Measurements from ENCODE around the gene MS4A14. TPM values are rescaled to one million over a fixed set of nuclear protein-coding genes. Genes with fewer than 3 reads are reported as not detected.
"Not testable (repeated sequence)": the region's sequence is repeated elsewhere in the genome, so short reads cannot be mapped to it uniquely, and the experiment has no call there.

Gene MS4A14
- total and polyA plus RNA-seq, 2 donors = 0.42 to 1.1 TPM

DNA sequence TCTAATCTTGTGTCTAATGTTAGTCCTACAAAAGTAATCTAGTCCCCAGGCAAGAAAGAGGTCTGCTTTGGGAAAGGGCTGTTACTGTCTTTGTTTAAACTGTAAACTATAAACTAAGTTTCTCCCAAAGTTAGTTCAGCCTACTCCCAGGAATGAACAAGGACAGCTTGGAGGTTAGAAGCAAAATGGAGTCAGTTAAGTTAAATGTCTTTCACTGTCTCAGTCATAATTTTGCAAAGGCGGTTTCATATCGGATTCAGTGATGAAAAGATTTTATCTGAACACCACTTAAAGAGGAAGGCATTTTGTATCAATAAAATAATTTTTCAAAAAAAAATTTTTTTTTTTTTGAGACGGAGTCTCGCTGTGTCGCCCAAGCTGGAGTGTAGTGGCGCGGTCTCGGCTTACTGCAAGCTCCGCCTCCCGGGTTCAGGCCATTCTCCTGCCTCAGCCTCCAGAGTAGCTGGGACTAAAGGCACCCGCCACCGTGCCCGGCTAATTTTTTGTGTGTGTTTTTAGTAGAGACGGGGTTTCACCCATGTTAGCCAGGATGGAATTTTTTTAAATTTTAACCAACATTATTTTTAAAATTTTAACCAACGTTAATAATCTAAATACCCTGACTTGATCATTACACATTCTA lies 29.9 kb upstream of the MS4A14 start:
- H3K27me3 ChIP-seq (ENCODE audit: control insufficient read depth in 2 of 2, insufficient read depth in 1 of 2, low read length in 1 of 2); H3K4me3 ChIP-seq (ENCODE audit: low read length in 2 of 2); DNase-seq (ENCODE audit: low read depth in 6 of 9, low spot score in 9 of 9); H3K9me3 ChIP-seq (ENCODE audit: control insufficient read depth in 2 of 2, insufficient read depth in 1 of 2, low read length in 1 of 2); H3K27ac ChIP-seq (ENCODE audit: low read depth in 1 of 2, low read length in 1 of 2); H3K4me1 ChIP-seq (ENCODE audit: control insufficient read depth in 2 of 2, insufficient read depth in 2 of 2, low read length in 2 of 2); H3K36me3 ChIP-seq (ENCODE audit: control insufficient read depth in 2 of 2, insufficient read depth in 2 of 2, low read length in 1 of 2): not testable (repeated sequence)
- WGBS = 96% methylated on average over 15 of the region's 15 CpGs

DNA sequence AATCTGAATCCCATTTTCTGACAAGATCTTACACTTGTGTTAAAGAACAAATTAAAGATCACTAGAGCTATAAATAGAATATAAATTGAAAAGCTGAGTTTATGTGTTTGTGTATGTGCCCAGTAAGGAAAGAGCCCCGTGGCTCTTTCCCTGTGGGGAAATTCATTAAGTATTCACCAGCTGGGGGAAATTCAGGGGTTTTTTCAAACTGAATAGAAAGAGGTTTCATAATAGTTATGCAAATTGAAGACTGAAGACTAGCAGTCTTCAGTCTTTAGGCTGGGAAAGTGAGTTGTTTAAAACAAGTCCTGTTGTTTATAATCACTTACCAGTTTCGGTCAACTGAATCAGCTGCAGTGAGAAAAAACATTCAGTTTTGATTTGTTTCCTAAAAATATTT lies 29.2 kb upstream of the MS4A14 start:
- Histone ChIP-seq H3K9me3 (ENCODE audit: control insufficient read depth in 2 of 2, insufficient read depth in 1 of 2, low read length in 1 of 2) (no peaks in the 10 kb centered on the region), H3K4me3 (ENCODE audit: low read length in 2 of 2) (no peak overlapping the region), H3K36me3 (ENCODE audit: control insufficient read depth in 2 of 2, insufficient read depth in 2 of 2, low read length in 1 of 2) (no peaks in the 10 kb centered on the region), H3K4me1 (ENCODE audit: control insufficient read depth in 2 of 2, insufficient read depth in 2 of 2, low read length in 2 of 2) (no peaks in the 10 kb centered on the region), H3K27ac (ENCODE audit: low read depth in 1 of 2, low read length in 1 of 2) (no peak overlapping the region), H3K27me3 (ENCODE audit: control insufficient read depth in 2 of 2, insufficient read depth in 1 of 2, low read length in 1 of 2) (no peaks in the 10 kb centered on the region)
- DNase-seq (ENCODE audit: low read depth in 6 of 9, low spot score in 9 of 9) = no peak
- 59% methylated on average over 2 of the region's 2 CpGs for WGBS

- WGBS = 93% methylated on average over 19 of the region's 19 CpGs
- Histone ChIP-seq H3K27me3 (ENCODE audit: control insufficient read depth in 2 of 2, insufficient read depth in 1 of 2, low read length in 1 of 2) (no peaks in the 10 kb centered on the region), H3K4me1 (ENCODE audit: control insufficient read depth in 2 of 2, insufficient read depth in 2 of 2, low read length in 2 of 2) (no peaks in the 10 kb centered on the region), H3K36me3 (ENCODE audit: control insufficient read depth in 2 of 2, insufficient read depth in 2 of 2, low read length in 1 of 2) (no peaks in the 10 kb centered on the region), H3K27ac (ENCODE audit: low read depth in 1 of 2, low read length in 1 of 2) (no peak overlapping the region), H3K9me3 (ENCODE audit: control insufficient read depth in 2 of 2, insufficient read depth in 1 of 2, low read length in 1 of 2) (no peaks in the 10 kb centered on the region), H3K4me3 (ENCODE audit: low read length in 2 of 2) (no peak overlapping the region)
- no peak for DNase-seq (ENCODE audit: low read depth in 6 of 9, low spot score in 9 of 9)
Observed at GRCh38 chr11:60367896-60368295, 28.4 kb upstream of the MS4A14 start.

DNA sequence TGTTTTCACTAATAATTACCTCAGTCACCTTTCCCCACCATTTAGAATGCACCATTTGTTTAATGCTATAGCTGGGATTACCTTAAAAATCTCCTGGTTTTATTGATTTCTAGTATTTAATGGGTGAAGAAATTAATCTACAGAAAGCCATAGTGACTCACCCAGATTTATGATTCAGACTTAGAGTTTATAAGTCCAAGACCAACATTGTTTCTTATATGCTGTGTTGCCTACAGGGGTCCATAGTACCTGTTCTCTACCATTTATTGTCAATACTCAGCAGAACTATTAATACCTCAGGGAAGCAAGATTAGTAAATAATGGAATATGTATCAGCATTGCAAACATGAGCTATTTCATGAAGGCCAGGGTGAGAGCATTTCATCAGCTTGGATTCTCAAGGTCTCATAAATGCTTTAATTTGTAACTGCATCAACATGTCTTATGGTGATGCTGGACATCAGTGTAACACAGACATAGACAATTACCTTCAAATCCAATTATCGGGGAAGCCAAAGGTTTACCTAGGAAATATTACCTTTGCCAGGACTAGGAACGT lies 25.9 kb upstream of the MS4A14 start:
- Histone ChIP-seq H3K36me3 (ENCODE audit: control insufficient read depth in 2 of 2, insufficient read depth in 2 of 2, low read length in 1 of 2) (no peaks in the 10 kb centered on the region), H3K4me3 (ENCODE audit: low read length in 2 of 2) (no peak overlapping the region), H3K9me3 (ENCODE audit: control insufficient read depth in 2 of 2, insufficient read depth in 1 of 2, low read length in 1 of 2) (no peaks in the 10 kb centered on the region), H3K4me1 (ENCODE audit: control insufficient read depth in 2 of 2, insufficient read depth in 2 of 2, low read length in 2 of 2) (no peaks in the 10 kb centered on the region), H3K27me3 (ENCODE audit: control insufficient read depth in 2 of 2, insufficient read depth in 1 of 2, low read length in 1 of 2) (no peaks in the 10 kb centered on the region), H3K27ac (ENCODE audit: low read depth in 1 of 2, low read length in 1 of 2) (no peak overlapping the region)
- no peak for DNase-seq (ENCODE audit: low read depth in 6 of 9, low spot score in 9 of 9)
- 88% methylated on average over 2 of the region's 2 CpGs for WGBS

GRCh38 chr11:60370811-60371298 lies 25.4 kb upstream of the MS4A14 start:
- Histone ChIP-seq H3K4me1 (ENCODE audit: control insufficient read depth in 2 of 2, insufficient read depth in 2 of 2, low read length in 2 of 2) (no peaks in the 10 kb centered on the region), H3K4me3 (ENCODE audit: low read length in 2 of 2) (no peak overlapping the region), H3K36me3 (ENCODE audit: control insufficient read depth in 2 of 2, insufficient read depth in 2 of 2, low read length in 1 of 2) (no peaks in the 10 kb centered on the region), H3K27me3 (ENCODE audit: control insufficient read depth in 2 of 2, insufficient read depth in 1 of 2, low read length in 1 of 2) (no peaks in the 10 kb centered on the region), H3K27ac (ENCODE audit: low read depth in 1 of 2, low read length in 1 of 2) (no peak overlapping the region), H3K9me3 (ENCODE audit: control insufficient read depth in 2 of 2, insufficient read depth in 1 of 2, low read length in 1 of 2) (no peaks in the 10 kb centered on the region)
- WGBS = 95% methylated on average over 5 of the region's 5 CpGs
- DNase-seq (ENCODE audit: low read depth in 6 of 9, low spot score in 9 of 9) = no peak

DNA sequence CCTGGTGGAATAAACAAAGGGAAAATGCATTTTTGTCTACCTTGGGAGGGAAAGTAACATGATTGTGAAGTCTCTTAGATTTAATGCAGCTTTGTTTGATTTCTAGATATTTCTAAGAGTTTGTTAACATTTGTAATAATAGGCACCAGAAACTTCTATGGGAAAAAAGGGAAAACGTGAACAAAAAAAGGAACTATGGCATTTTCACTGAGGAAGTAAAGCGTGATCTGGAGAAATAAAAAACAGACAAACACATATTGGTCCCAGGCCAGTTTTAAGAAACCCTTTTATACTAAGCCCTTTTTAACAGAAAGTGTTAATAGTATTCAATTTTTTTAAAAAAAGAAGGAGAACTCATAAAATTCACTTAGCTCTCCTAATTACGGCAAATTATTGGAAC lies 24.9 kb upstream of the MS4A14 start:
- DNase-seq (ENCODE audit: low read depth in 6 of 9, low spot score in 9 of 9) = no peak
- 86% methylated on average over 3 of the region's 3 CpGs for WGBS
- Histone ChIP-seq H3K36me3 (ENCODE audit: control insufficient read depth in 2 of 2, insufficient read depth in 2 of 2, low read length in 1 of 2) (no peaks in the 10 kb centered on the region), H3K27me3 (ENCODE audit: control insufficient read depth in 2 of 2, insufficient read depth in 1 of 2, low read length in 1 of 2) (no peaks in the 10 kb centered on the region), H3K4me1 (ENCODE audit: control insufficient read depth in 2 of 2, insufficient read depth in 2 of 2, low read length in 2 of 2) (no peaks in the 10 kb centered on the region), H3K9me3 (ENCODE audit: control insufficient read depth in 2 of 2, insufficient read depth in 1 of 2, low read length in 1 of 2) (no peaks in the 10 kb centered on the region), H3K4me3 (ENCODE audit: low read length in 2 of 2) (no peak overlapping the region), H3K27ac (ENCODE audit: low read depth in 1 of 2, low read length in 1 of 2) (no peak overlapping the region)

GRCh38 chr11:60371854-60372253 lies 24.4 kb upstream of the MS4A14 start:
- no peaks in the 10 kb centered on the region for H3K9me3 ChIP-seq (ENCODE audit: control insufficient read depth in 2 of 2, insufficient read depth in 1 of 2, low read length in 1 of 2)
- DNase-seq (ENCODE audit: low read depth in 6 of 9, low spot score in 9 of 9) = no peak
- 88% methylated on average over 1 of the region's 1 CpG for WGBS
- no peak overlapping the region for H3K4me3 ChIP-seq (ENCODE audit: low read length in 2 of 2)
- no peaks in the 10 kb centered on the region for H3K36me3 ChIP-seq (ENCODE audit: control insufficient read depth in 2 of 2, insufficient read depth in 2 of 2, low read length in 1 of 2)
- H3K4me1 ChIP-seq (ENCODE audit: control insufficient read depth in 2 of 2, insufficient read depth in 2 of 2, low read length in 2 of 2) = no peaks in the 10 kb centered on the region
- H3K27ac ChIP-seq (ENCODE audit: low read depth in 1 of 2, low read length in 1 of 2) = no peak overlapping the region
- no peaks in the 10 kb centered on the region for H3K27me3 ChIP-seq (ENCODE audit: control insufficient read depth in 2 of 2, insufficient read depth in 1 of 2, low read length in 1 of 2)

GRCh38 chr11:60372767-60373166 lies 23.5 kb upstream of the MS4A14 start:
- WGBS = 97% methylated on average over 3 of the region's 3 CpGs
- Histone ChIP-seq H3K27me3 (ENCODE audit: control insufficient read depth in 2 of 2, insufficient read depth in 1 of 2, low read length in 1 of 2) (no peaks in the 10 kb centered on the region), H3K27ac (ENCODE audit: low read depth in 1 of 2, low read length in 1 of 2) (no peak overlapping the region), H3K9me3 (ENCODE audit: control insufficient read depth in 2 of 2, insufficient read depth in 1 of 2, low read length in 1 of 2) (no peaks in the 10 kb centered on the region), H3K36me3 (ENCODE audit: control insufficient read depth in 2 of 2, insufficient read depth in 2 of 2, low read length in 1 of 2) (no peaks in the 10 kb centered on the region), H3K4me3 (ENCODE audit: low read length in 2 of 2) (no peak overlapping the region), H3K4me1 (ENCODE audit: control insufficient read depth in 2 of 2, insufficient read depth in 2 of 2, low read length in 2 of 2) (no peaks in the 10 kb centered on the region)
- no peak for DNase-seq (ENCODE audit: low read depth in 6 of 9, low spot score in 9 of 9)

DNA sequence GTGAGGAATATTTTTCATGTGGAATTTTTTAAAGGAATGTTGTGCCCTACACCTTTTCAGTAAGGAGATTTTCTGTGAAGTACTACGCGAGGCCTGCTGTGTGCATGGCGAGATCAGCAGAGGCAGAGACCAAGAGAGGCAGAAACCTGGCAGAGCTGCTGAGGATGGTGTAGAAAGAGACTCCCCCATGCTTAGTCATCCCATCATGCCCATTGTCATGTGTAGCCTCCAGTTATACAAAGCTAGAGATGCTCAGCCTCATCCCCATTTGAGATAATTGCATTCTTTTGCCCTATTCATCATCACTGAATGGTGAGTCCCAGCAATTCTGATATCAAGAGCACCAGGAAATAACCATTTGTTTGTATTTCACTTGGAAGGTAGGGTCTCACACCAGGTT lies 20.9 kb upstream of the MS4A14 start:
- no peaks in the 10 kb centered on the region for H3K27me3 ChIP-seq (ENCODE audit: control insufficient read depth in 2 of 2, insufficient read depth in 1 of 2, low read length in 1 of 2)
- no peak for DNase-seq (ENCODE audit: low read depth in 6 of 9, low spot score in 9 of 9)
- WGBS = 98% methylated on average over 3 of the region's 3 CpGs
- H3K27ac ChIP-seq (ENCODE audit: low read depth in 1 of 2, low read length in 1 of 2) = no peak overlapping the region
- H3K36me3 ChIP-seq (ENCODE audit: control insufficient read depth in 2 of 2, insufficient read depth in 2 of 2, low read length in 1 of 2) = no peaks in the 10 kb centered on the region
- H3K9me3 ChIP-seq (ENCODE audit: control insufficient read depth in 2 of 2, insufficient read depth in 1 of 2, low read length in 1 of 2) = no peaks in the 10 kb centered on the region
- no peaks in the 10 kb centered on the region for H3K4me1 ChIP-seq (ENCODE audit: control insufficient read depth in 2 of 2, insufficient read depth in 2 of 2, low read length in 2 of 2)
- no peak overlapping the region for H3K4me3 ChIP-seq (ENCODE audit: low read length in 2 of 2)
